Heart left ventricle (tissue), 16 donors: Measurements from ENCODE around the gene UBXN4. TPM values are rescaled to one million over a fixed set of nuclear protein-coding genes. Genes with fewer than 3 reads are reported as not detected.

Source experiments
- ATAC-seq, 4 donors: fragments of 200-7000 bp; cut with Tn5 transposase; one replicate each; pipeline ENCODE4 v1.9.1; 2020 to 2022; ENCODE audit warnings: moderate library complexity in 4 of 4, mild to moderate bottlenecking in 3 of 4, moderate number of reproducible peaks in 1 of 4
- DNase-seq, 5 donors: peaks; one replicate each; pipeline ENCODE4 v3.0.0-alpha.2; 2020
- H3K27ac ChIP-seq, 12 donors: fragments of 200-600 bp; sonication (generic) in 4 of 12; one replicate each; pipeline versions ENCODE4 v1.5.0 to v1.8.0; 2016 to 2022; ENCODE audit warnings: mild to moderate bottlenecking in 2 of 12
- H3K27me3 ChIP-seq, 9 donors: fragments of 200-600 bp; sonication (generic) in 2 of 9; one replicate each; pipeline versions ENCODE4 v1.5.1 to v1.8.0; 2016 to 2022; ENCODE audit warnings: mild to moderate bottlenecking in 3 of 9
- H3K36me3 ChIP-seq, 9 donors: fragments of 200-600 bp; sonication (generic) in 2 of 9; one replicate each; pipeline versions ENCODE4 v1.5.0 to v1.8.0; 2018 to 2022; ENCODE audit warnings: mild to moderate bottlenecking in 2 of 9
- H3K4me1 ChIP-seq, 12 donors: fragments of 200-600 bp; sonication (generic) in 4 of 12; one replicate each; pipeline versions ENCODE4 v1.5.0 to v1.8.0; 2016 to 2022; ENCODE audit warnings: mild to moderate bottlenecking in 3 of 12
- H3K4me3 ChIP-seq, 12 donors: fragments of 200-600 bp; sonication (generic) in 4 of 12; one replicate each; pipeline versions ENCODE4 v1.5.0 to v1.8.0; 2017 to 2022; ENCODE audit warnings: mild to moderate bottlenecking in 9 of 12, moderate library complexity in 4 of 12
- H3K9me3 ChIP-seq, 12 donors: fragments of 200-600 bp; sonication (generic) in 4 of 12; one replicate each; pipeline versions ENCODE4 v1.5.0 to v1.8.0; 2016 to 2022; ENCODE audit warnings: mild to moderate bottlenecking in 1 of 12
- CTCF ChIP-seq, 12 donors: fragments of 200-600 bp; sonication (generic) in 4 of 12; IDR thresholded peaks; one replicate each; pipeline versions ENCODE4 v1.5.0 to v1.8.0; 2018 to 2022; ENCODE audit warnings: antibody characterized with exemption in 12 of 12, mild to moderate bottlenecking in 5 of 12
- POLR2A ChIP-seq, 2 donors: fragments of 450-650 bp; IDR thresholded peaks; one replicate each; pipeline ENCODE4 v1.6.1; 2017; ENCODE audit warnings: antibody characterized with exemption in 2 of 2, mild to moderate bottlenecking in 2 of 2, moderate library complexity in 2 of 2
- WGBS, 4 donors: extraction: QIAGEN DNeasy Blood & Tissue Kit in 2 of 4; methylation state at CpG; one replicate each; pipeline versions ENCODE4 v1.1.5 to v1.1.7; 2013 to 2018; 5-methylcytosine and 5-hydroxymethylcytosine counted together
- intact Hi-C, 10 donors: fragments of 100-400 bp; cut with DNase I; formaldehyde crosslinking; loops; one replicate each; pipeline versions ENCODE4 v1.11.1 to v1.14.2; 2022
- polyA plus RNA-seq, 2 donors: library from polyadenylated mRNA; stranded (reverse); fragments of 200-250 nt; gene quantifications; one replicate each; pipeline ENCODE4 v1.2.3, GENCODE V29; 2013
- total RNA-seq, 9 donors: library from RNA; depleted of rRNA in 2 of 9; stranded (reverse); fragments of >200 nt in 2 of 9; fragmentation: NEBNext Ultra II Directional in 3 of 9; extraction: Animal tissue kit (Norgen Biotek cat#: 25700) in 3 of 9; gene quantifications; one replicate each; pipeline versions ENCODE4 v1.1.0 to v1.2.4, GENCODE V29; 2016 to 2023
- donor health status: ischemic (EF 13 %, LVEDD 7.1; RV severe dilation, severe dysfunction).
- donor health status: healthy with polysubstance abuse.
- donor health status: DM: no; HTN: yes; CAD: no.
- donor health status: DM: no; HTN: no; CAD: no.
- donor health status: ischemic (EF 25% LVEDD 6.9; RV normal size, moderate dysfunction).
- donor health status: ischemic (EF 25% LVEDD 5.7; RV mildly dilated, moderate dysfunction).
- donor health status: healthy.
- donor health status: DM: yes; HTN: yes; CAD: no.
- donor health status: ischemic (EF 35%, LVEDD 5.7; RV mildly dilated, moderate dysfunction).
- donor health status: nonischemic (EF 11% LVEDD 7.7; RV severe dilation, severe dysfunction).
- donor health status: DM: yes; HTN: yes; CAD: no.
- donor health status: PGD.
- donor health status: ischemic (EF 29% LVEDD 5.4; RV normal size, mild dysfunction).
- donor health status: nonischemic (EF 23%, LVEDD 6.1; RV moderate dilation, normal function).

UBXN4 gene
- total and polyA plus RNA-seq, 11 donors = 28.2 to 90.5 (median 54.6) TPM

DNA sequence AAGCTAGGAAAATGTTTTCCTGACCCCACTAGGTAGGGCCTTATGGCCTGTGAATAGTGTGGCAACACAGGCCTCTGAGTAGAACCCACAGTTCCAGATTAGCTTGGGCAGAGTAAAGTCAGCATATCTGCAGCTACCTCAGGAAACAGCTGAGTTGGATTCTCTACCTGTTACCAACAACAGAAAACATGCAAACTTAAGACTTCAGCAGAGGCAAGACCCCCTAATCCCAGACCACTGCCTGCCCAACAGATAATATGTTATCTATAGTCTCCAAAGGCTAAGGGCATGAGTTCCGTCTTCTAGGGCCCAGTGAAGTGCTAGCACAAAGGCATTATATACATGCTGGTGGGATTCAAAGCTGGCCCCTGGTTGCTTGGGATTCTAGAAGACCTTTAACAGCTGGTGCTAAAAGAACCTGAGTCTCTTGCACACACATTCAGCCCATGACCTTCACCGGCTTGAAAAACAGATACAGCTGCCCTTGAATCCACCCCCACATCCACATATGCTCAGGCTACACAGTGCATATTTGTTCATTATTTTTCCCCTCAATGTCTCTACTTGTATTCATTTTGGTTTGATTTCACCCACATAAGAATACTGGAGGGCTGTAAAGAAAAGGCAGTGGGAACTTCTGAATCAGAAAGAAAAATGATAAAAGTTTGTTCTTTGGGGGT lies 13.5 kb upstream of the UBXN4 start:
- Histone ChIP-seq H3K27ac (no peak overlapping the region), H3K36me3 (peaks cover 0 to 19% (median 12%) of the 10 kb centered on the region in 9 donors), H3K4me3 (no peak overlapping the region), H3K27me3 (no peaks in the 10 kb centered on the region), H3K4me1 (no peaks in the 10 kb centered on the region), H3K9me3 (no peaks in the 10 kb centered on the region)
- ATAC-seq (no peak), DNase-seq (no peak)
- TF ChIP-seq POLR2A (IDR thresholded peaks at IDR 0.05) (no peak), CTCF (IDR thresholded peaks at IDR 0.05) (no peak)
- WGBS, 4 donors = 57 to 72% (median 66%) methylated on average over 2 of the region's 2 CpGs
- intact Hi-C loops = no loop called here

- no peak for ATAC-seq
- Histone ChIP-seq H3K27ac (no peak overlapping the region), H3K27me3 (no peaks in the 10 kb centered on the region), H3K4me3 (no peak overlapping the region), H3K36me3 (no peaks in the 10 kb centered on the region), H3K4me1 (no peaks in the 10 kb centered on the region), H3K9me3 (no peaks in the 10 kb centered on the region)
- intact Hi-C loops = no loop called here
- TF ChIP-seq CTCF (IDR thresholded peaks at IDR 0.05) (no peak), POLR2A (IDR thresholded peaks at IDR 0.05) (no peak)
- no peak for DNase-seq
- 92 to 96% (median 94%) methylated on average over 5 of the region's 5 CpGs for whole genome bisulfite sequencing, 4 donors
These were observed 9.1 kb upstream of the UBXN4 start for GRCh38 chr2:135732561-135732960.

DNA sequence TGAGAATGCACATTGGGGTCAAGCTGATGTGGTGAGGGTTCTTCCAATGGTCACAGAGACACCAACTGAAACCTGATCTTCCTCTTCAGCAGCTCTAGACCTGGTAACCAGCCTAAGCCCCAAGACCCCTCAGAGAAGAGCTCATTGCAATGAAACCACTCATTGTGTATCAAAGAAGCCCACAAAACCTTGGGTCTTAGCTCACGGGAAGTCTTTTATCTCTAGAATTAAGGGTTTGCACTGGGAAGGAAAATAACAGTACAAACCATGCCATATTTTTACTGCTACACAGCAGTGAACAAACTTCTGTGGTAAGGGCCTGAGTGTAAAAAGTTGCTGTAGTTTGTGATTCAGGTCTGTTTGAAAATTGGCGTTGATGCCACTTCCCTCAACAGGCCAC lies 8.6 kb upstream of the UBXN4 start:
- Histone ChIP-seq H3K36me3 (no peaks in the 10 kb centered on the region), H3K27ac (no peak overlapping the region), H3K9me3 (no peaks in the 10 kb centered on the region), H3K27me3 (no peaks in the 10 kb centered on the region), H3K4me1 (no peaks in the 10 kb centered on the region), H3K4me3 (no peak overlapping the region)
- DNase-seq (no peak), ATAC-seq (no peak)
- WGBS, 4 donors = 90 to 96% (median 94%) methylated on average over 2 of the region's 2 CpGs
- TF ChIP-seq CTCF (IDR thresholded peaks at IDR 0.05) (no peak), POLR2A (IDR thresholded peaks at IDR 0.05) (no peak)
- intact Hi-C loops = no loop called here

- H3K4me1 ChIP-seq = peaks cover 0 to 3% (median 0%) of the 10 kb centered on the region in 12 donors
- no peaks in the 10 kb centered on the region for H3K27me3 ChIP-seq
- WGBS, 4 donors = 92 to 96% (median 95%) methylated on average over 5 of the region's 5 CpGs
- no peak for TF ChIP-seq CTCF (IDR thresholded peaks at IDR 0.05)
- no peak for TF ChIP-seq POLR2A (IDR thresholded peaks at IDR 0.05)
- H3K36me3 ChIP-seq = no peaks in the 10 kb centered on the region
- H3K9me3 ChIP-seq = no peaks in the 10 kb centered on the region
- ATAC-seq (no peak), DNase-seq (no peak)
- no peak overlapping the region for H3K4me3 ChIP-seq
- intact Hi-C loops = no loop called here
- no peak overlapping the region for H3K27ac ChIP-seq
These were observed 5.1 kb upstream of the UBXN4 start for GRCh38 chr2:135736546-135736945.
